Endothelial cell of umbilical vein (primary cell): ENCODE results near the gene GIPC3. TPM values are rescaled to one million over a fixed set of nuclear protein-coding genes. Genes with fewer than 3 reads are reported as not detected.
A peak's percentile ranks its signal among the peaks of the same experiment; 100 is the strongest.

Experiments
- BruUV-seq: library from RNA; stranded (reverse); fragments of 400-500 nt; replicated peaks from 2 replicates; lab custom pipeline; 2021; lab: Mats Ljungman, UMichigan
- CTCF ChIA-PET: fragments of 300-600, 350-600 bp; sonication (Branson Sonifier 250); formaldehyde crosslinking; loops from one replicate; lab custom pipeline; 2021; ENCODE audit warnings: antibody characterized with exemption, inconsistent platforms; lab: Charles Lee
- POLR2A ChIA-PET: fragments of 300-600, 350-600 bp; sonication (Branson Sonifier 250); formaldehyde crosslinking; loops from one replicate; lab custom pipeline; 2021; ENCODE audit warnings: antibody characterized with exemption, inconsistent platforms; lab: Charles Lee
- DNase-seq: peaks from one replicate; pipeline ENCODE4 v3.0.0-alpha.2; 2011; ENCODE audit warnings: low read depth, low spot score
- FAIRE-seq: peaks from 2 replicates; lab custom pipeline; 2011; peaks lifted over from hg19 to GRCh38; lab: Jason Lieb, UNC
- H2AFZ ChIP-seq: 2 replicates; pipeline ENCODE4 v1.6.0; 2012; ENCODE audit warnings: low read depth, low read length, control low read depth, inconsistent platforms
- H3K27ac ChIP-seq: 2 replicates; pipeline ENCODE4 v1.5.1; 2011; ENCODE audit warnings: low read depth, mild to moderate bottlenecking, control low read depth, low read length, moderate library complexity; ENCODE audit not compliant: insufficient read depth
- H3K27me3 ChIP-seq, 2 experiments: 2 replicates each; pipeline versions ENCODE4 v1.6.0 to v1.6.1; 2011; ENCODE audit warnings: low read length in 2 of 2, mixed read lengths in 1 of 2; ENCODE audit not compliant: control insufficient read depth in 2 of 2, insufficient read depth in 2 of 2
- H3K36me3 ChIP-seq, 2 experiments: 2 replicates in 1 of 2; 3 replicates in 1 of 2; pipeline ENCODE4 v1.5.1; 2011; ENCODE audit warnings: low read length in 2 of 2, mild to moderate bottlenecking in 1 of 2, moderate library complexity in 1 of 2; ENCODE audit not compliant: control insufficient read depth in 2 of 2, insufficient read depth in 2 of 2; ENCODE audit errors: extremely low read depth in 1 of 2
- H3K4me1 ChIP-seq: 3 replicates; pipeline ENCODE4 v1.5.1; 2011; ENCODE audit warnings: mild to moderate bottlenecking, low read length; ENCODE audit not compliant: control insufficient read depth, insufficient read depth; ENCODE audit errors: extremely low read depth
- H3K4me2 ChIP-seq: 2 replicates; pipeline ENCODE4 v1.6.1; 2011; ENCODE audit warnings: low read length, control low read depth, mixed read lengths; ENCODE audit not compliant: insufficient read depth
- H3K4me3 ChIP-seq, 3 experiments: fragments of 200-600 bp in 1 of 3; sonication (generic), shearing (Covaris generic) in 1 of 3; replicated peaks in 1 of 3; 2 replicates each; pipeline ENCODE4 v1.5.1; 2011 to 2016; ENCODE audit warnings: control low read depth in 3 of 3, low read length in 3 of 3, mild to moderate bottlenecking in 2 of 3, inconsistent platforms in 1 of 3, low read depth in 1 of 3, moderate library complexity in 1 of 3; ENCODE audit not compliant: insufficient read depth in 1 of 3
- H3K79me2 ChIP-seq: 2 replicates; pipeline ENCODE4 v1.6.0; 2012; ENCODE audit warnings: low read length, inconsistent platforms; ENCODE audit not compliant: control insufficient read depth, insufficient read depth
- H3K9ac ChIP-seq: replicated peaks from 2 replicates; pipeline ENCODE3; 2011; ENCODE audit warnings: low read length, control low read depth; ENCODE audit not compliant: insufficient read depth; ENCODE audit errors: extremely low read depth
- H3K9me1 ChIP-seq: replicated peaks from 3 replicates; pipeline ENCODE4 v1.6.0; 2011; ENCODE audit warnings: mild to moderate bottlenecking, low read length; ENCODE audit not compliant: control insufficient read depth, insufficient read depth; ENCODE audit errors: extremely low read depth
- H3K9me3 ChIP-seq: replicated peaks from 2 replicates; pipeline ENCODE4 v1.5.1; 2012; ENCODE audit warnings: low read length, inconsistent platforms; ENCODE audit not compliant: control insufficient read depth, insufficient read depth
- H4K20me1 ChIP-seq: replicated peaks from 2 replicates; pipeline ENCODE3; 2011; ENCODE audit warnings: mild to moderate bottlenecking, low read length; ENCODE audit not compliant: control insufficient read depth, insufficient read depth; ENCODE audit errors: extremely low read depth
- EZH2 ChIP-seq: IDR thresholded peaks from 2 replicates; pipeline ENCODE4 v1.6.1; 2012; ENCODE audit warnings: borderline replicate concordance, low read depth, mild to moderate bottlenecking, moderate library complexity, low read length, inconsistent platforms; ENCODE audit not compliant: severe bottlenecking
- FOS ChIP-seq: IDR thresholded peaks from 2 replicates; pipeline ENCODE4 v1.6.1; 2011; ENCODE audit warnings: mild to moderate bottlenecking, low read length, moderate library complexity, borderline replicate concordance; ENCODE audit not compliant: insufficient read depth
- GATA2 ChIP-seq: IDR thresholded peaks from 2 replicates; pipeline ENCODE4 v1.7.0; 2011; ENCODE audit warnings: low read depth, mild to moderate bottlenecking, moderate library complexity, mixed read lengths, low read length; ENCODE audit not compliant: insufficient read length, insufficient read depth
- JUN ChIP-seq: IDR thresholded peaks from 2 replicates; pipeline ENCODE4 v1.6.1; 2011; ENCODE audit warnings: borderline replicate concordance, low read depth; ENCODE audit not compliant: insufficient read length, insufficient read depth
- MYC ChIP-seq: IDR thresholded peaks from one replicate; pipeline ENCODE4 v1.6.1; 2011; ENCODE audit warnings: mild to moderate bottlenecking, low read depth, low read length
- POLR2A ChIP-seq: IDR thresholded peaks from 2 replicates; pipeline ENCODE4 v1.6.1; 2012; ENCODE audit warnings: low read depth, mild to moderate bottlenecking, control low read depth, low read length
- POLR2AphosphoS5 ChIP-seq: IDR thresholded peaks from 2 replicates; pipeline ENCODE4 v1.6.1; 2012; ENCODE audit warnings: low read depth, mild to moderate bottlenecking, control low read depth, low read length, moderate library complexity; ENCODE audit not compliant: insufficient read depth
- dilution Hi-C: fragments of 300-500 bp; cut with MboI; formaldehyde crosslinking; loops from one replicate; pipeline ENCODE4 v1.15.0; 2019; ENCODE audit warnings: low sequenced_read_pairs; ENCODE audit not compliant: extremely low pct_ligation_motif_present
- intact Hi-C: fragments of 100-400 bp; cut with micrococcal nuclease; formaldehyde crosslinking; loops from one replicate; pipeline ENCODE4 v1.10.0; 2022
- polyA plus RNA-seq, 4 experiments: library from polyadenylated mRNA; depleted of rRNA in 3 of 4; stranded (reverse) in 3 of 4; unstranded in 1 of 4; fragments of >200 nt; gene quantifications; 2 replicates each; pipeline versions ENCODE4 v1.2.1 to v1.2.3, GENCODE V29; 2011 to 2012; ENCODE audit warnings: missing spikeins in 1 of 4
- total RNA-seq: library from RNA; stranded (reverse); gene quantifications from 2 replicates; pipeline ENCODE4 v1.2.3, GENCODE V29; 2021
- TF ChIP-seq, protein P1 (sequence below), 2 donors: IDR thresholded peaks; 1 replicate in 1 of 2; 2 replicates in 1 of 2; pipeline ENCODE4 v1.5.1; 2011; ENCODE audit warnings: low read length in 2 of 2, mild to moderate bottlenecking in 2 of 2, moderate library complexity in 2 of 2, control low read depth in 1 of 2, inconsistent platforms in 1 of 2, low read depth in 1 of 2; ENCODE audit not compliant: insufficient read depth in 1 of 2; ENCODE audit errors: extremely low read depth in 1 of 2
- TF ChIP-seq, protein P2 (sequence below): IDR thresholded peaks from 2 replicates; pipeline ENCODE4 v1.6.1; 2011; ENCODE audit not compliant: insufficient read depth, insufficient read length

The GIPC3 gene
- total and polyA plus RNA-seq, 2 donors (not counting 3 experiments of a cell fraction or from before 2014, with no cell fraction given) = 2.2 to 6.6 TPM

DNA sequence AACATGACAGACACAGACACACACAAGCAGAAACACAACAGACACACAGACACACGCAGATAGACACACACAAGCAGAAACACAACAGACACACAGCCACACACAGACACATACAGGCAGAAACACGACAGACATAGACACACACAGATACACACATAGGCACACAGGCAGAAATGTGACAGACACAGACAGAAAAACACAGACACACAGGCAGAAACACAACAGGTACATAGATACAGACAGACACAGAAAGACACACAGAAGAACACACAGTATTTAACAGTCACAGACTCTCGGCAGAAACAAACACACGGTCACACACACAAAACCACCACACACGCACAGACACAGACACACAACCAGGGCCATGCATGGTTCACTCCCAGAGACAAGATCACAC, 20.5 kb downstream of the GIPC3 start:
- Histone ChIP-seq H3K27ac (no peak overlapping the region), H3K9me1 (no peaks in the 10 kb centered on the region), H3K36me3 (no peaks in the 10 kb centered on the region), H4K20me1 (no peaks in the 10 kb centered on the region), H3K27me3 (no peaks in the 10 kb centered on the region), H3K4me3 (no peak overlapping the region), H3K9ac (no peak overlapping the region), H3K4me1 (peaks cover 23% of the 10 kb centered on the region), H3K79me2 (no peaks in the 10 kb centered on the region), H2AFZ (no peak overlapping the region), H3K9me3 (no peaks in the 10 kb centered on the region), H3K4me2 (peak overlapping the region; percentile 53)
- intact Hi-C loops (loop anchor here (2.0 to 5.0 kb wide), 2 partner anchors 21 to 33 kb away; partner anchors contain the start of genes GIPC3 and HMG20B), dilution Hi-C loops (no loop called here)
- CTCF ChIA-PET = no interaction called here
- DNase-seq (no peak), FAIRE-seq (no peak)
- TF ChIP-seq POLR2AphosphoS5 = no peak
- TF ChIP-seq, protein P1, sequence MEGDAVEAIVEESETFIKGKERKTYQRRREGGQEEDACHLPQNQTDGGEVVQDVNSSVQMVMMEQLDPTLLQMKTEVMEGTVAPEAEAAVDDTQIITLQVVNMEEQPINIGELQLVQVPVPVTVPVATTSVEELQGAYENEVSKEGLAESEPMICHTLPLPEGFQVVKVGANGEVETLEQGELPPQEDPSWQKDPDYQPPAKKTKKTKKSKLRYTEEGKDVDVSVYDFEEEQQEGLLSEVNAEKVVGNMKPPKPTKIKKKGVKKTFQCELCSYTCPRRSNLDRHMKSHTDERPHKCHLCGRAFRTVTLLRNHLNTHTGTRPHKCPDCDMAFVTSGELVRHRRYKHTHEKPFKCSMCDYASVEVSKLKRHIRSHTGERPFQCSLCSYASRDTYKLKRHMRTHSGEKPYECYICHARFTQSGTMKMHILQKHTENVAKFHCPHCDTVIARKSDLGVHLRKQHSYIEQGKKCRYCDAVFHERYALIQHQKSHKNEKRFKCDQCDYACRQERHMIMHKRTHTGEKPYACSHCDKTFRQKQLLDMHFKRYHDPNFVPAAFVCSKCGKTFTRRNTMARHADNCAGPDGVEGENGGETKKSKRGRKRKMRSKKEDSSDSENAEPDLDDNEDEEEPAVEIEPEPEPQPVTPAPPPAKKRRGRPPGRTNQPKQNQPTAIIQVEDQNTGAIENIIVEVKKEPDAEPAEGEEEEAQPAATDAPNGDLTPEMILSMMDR (IDR thresholded peaks at IDR 0.05; ENCODE audit: extremely low read depth in 1 of 2, insufficient read depth in 1 of 2, low read depth in 1 of 2, low read length in 2 of 2) = no peak
- no TSS peak for BruUV-seq
- POLR2A ChIA-PET = no interaction called here

DNA sequence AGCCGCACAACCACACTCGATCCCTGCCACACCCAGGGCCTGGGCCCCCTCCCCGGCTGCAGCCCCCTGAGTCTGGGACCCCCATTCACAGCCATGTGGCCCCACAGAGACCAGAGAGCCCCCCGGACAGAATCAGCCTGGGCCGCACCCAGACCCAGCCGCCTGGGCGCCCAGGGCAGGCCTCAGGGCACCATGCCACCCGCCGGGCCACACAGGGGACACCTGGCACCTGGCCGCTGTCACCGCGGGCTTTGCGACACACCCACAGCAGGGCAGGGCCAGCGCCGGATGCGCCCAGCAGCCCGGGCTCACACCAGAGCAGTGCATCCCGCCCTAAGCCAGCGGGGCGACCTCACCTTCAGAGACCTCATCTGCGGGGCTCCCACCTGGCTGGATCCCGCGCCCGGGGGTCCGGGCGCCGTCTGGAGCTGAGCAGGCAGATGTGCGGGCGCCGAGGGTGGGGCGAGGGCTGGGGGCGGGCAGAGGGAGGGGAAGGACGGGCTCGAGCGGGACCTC, 21.0 kb downstream of the GIPC3 start:
- no peak for FAIRE-seq
- DNase-seq = no peak
- no peaks in the 10 kb centered on the region for H3K27me3 ChIP-seq
- CTCF ChIA-PET = interaction anchor here (1.0 to 2.3 kb wide), 2 partner anchors 12 to 29 kb away, joined by 3 to 6 read pairs; no protein-coding TSS in a partner anchor
- no peaks in the 10 kb centered on the region for H4K20me1 ChIP-seq
- intact Hi-C loops (loop anchor here (2.0 to 5.0 kb wide), 2 partner anchors 21 to 34 kb away; partner anchors contain the start of genes GIPC3 and HMG20B), dilution Hi-C loops (no loop called here)
- H3K4me3 ChIP-seq = peak overlapping the region; percentile 39 to 40 (median 39)
- no peaks in the 10 kb centered on the region for H3K36me3 ChIP-seq
- no peak for TF ChIP-seq JUN
- TF ChIP-seq FOS = no peak
- TF ChIP-seq GATA2 = no peak
- TF ChIP-seq MYC = no peak
- TF ChIP-seq, protein P1 (IDR thresholded peaks at IDR 0.05; ENCODE audit: extremely low read depth in 1 of 2, insufficient read depth in 1 of 2, low read depth in 1 of 2, low read length in 2 of 2) = no peak
- no peak for TF ChIP-seq POLR2A
- TF ChIP-seq POLR2AphosphoS5 = no peak
- TF ChIP-seq, protein P2, sequence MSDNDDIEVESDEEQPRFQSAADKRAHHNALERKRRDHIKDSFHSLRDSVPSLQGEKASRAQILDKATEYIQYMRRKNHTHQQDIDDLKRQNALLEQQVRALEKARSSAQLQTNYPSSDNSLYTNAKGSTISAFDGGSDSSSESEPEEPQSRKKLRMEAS = no peak
- TF ChIP-seq EZH2 = no peak
- H3K9me1 ChIP-seq = no peaks in the 10 kb centered on the region
- peak overlapping the region; percentile 81 for H2AFZ ChIP-seq
- BruUV-seq = no TSS peak
- H3K9ac ChIP-seq = no peak overlapping the region
- no peaks in the 10 kb centered on the region for H3K79me2 ChIP-seq
- H3K27ac ChIP-seq = no peak overlapping the region
- H3K4me1 ChIP-seq = peaks cover 23% of the 10 kb centered on the region
- no peaks in the 10 kb centered on the region for H3K9me3 ChIP-seq
- peak overlapping the region; percentile 53 for H3K4me2 ChIP-seq
- POLR2A ChIA-PET = no interaction called here
